Sigmoid colon (tissue), 4 donors: ENCODE measurements around the gene AK1.

Experiments used
- POLR2AphosphoS5 ChIP-seq, 4 donors: sonication (generic); formaldehyde crosslinking; IDR thresholded peaks; one replicate each; pipeline ENCODE4 v1.6.1; 2017; ENCODE audit warnings: antibody characterized with exemption in 4 of 4
- TF ChIP-seq, protein P1 (sequence below), 4 experiments: fragments of 450-650 bp in 3 of 4; fragments of 200-600 bp in 1 of 4; IDR thresholded peaks; one replicate each; pipeline ENCODE4 v1.5.1; 2016 to 2019; ENCODE audit warnings: antibody characterized with exemption in 4 of 4, mild to moderate bottlenecking in 3 of 4, moderate library complexity in 2 of 4

DNA sequence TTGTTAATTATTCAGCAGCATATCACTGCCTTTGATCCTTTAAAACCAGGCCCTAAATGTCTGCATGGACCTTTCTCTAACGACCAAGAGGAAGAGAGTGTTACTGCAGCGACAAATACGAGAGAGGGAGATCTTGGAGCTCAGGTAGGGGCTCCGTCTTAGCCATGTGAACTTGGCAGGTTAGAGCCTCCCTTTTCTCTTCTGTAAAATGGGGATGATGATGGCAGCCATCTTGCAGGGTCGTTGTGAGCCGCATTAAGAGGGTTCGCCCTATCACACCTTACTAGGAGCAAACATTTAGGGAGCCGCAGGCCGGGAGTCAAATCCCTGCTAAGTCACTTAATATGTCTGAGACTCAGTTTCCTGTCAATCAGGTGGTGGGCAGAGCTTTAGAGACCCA, 24.6 kb downstream of the AK1 start:
- TF ChIP-seq, protein P1, sequence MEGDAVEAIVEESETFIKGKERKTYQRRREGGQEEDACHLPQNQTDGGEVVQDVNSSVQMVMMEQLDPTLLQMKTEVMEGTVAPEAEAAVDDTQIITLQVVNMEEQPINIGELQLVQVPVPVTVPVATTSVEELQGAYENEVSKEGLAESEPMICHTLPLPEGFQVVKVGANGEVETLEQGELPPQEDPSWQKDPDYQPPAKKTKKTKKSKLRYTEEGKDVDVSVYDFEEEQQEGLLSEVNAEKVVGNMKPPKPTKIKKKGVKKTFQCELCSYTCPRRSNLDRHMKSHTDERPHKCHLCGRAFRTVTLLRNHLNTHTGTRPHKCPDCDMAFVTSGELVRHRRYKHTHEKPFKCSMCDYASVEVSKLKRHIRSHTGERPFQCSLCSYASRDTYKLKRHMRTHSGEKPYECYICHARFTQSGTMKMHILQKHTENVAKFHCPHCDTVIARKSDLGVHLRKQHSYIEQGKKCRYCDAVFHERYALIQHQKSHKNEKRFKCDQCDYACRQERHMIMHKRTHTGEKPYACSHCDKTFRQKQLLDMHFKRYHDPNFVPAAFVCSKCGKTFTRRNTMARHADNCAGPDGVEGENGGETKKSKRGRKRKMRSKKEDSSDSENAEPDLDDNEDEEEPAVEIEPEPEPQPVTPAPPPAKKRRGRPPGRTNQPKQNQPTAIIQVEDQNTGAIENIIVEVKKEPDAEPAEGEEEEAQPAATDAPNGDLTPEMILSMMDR (IDR thresholded peaks at IDR 0.05) = no peak
- no peak for TF ChIP-seq POLR2AphosphoS5 (IDR thresholded peaks at IDR 0.05)
